LNCaP clone FGC (cell line): ENCODE measurements around the gene VSIG10L2.

Experiments used
- DNase-seq: peaks from one replicate; pipeline ENCODE4 v3.0.0-alpha.2; 2011; ENCODE audit warnings: low read depth
- H3K4me3 ChIP-seq: 2 replicates; pipeline ENCODE4 v1.5.1; 2011; ENCODE audit warnings: mild to moderate bottlenecking, low read depth, low read length, control low read depth
- CTCF ChIP-seq: IDR thresholded peaks from 2 replicates; pipeline ENCODE4 v1.5.1; 2012; ENCODE audit warnings: mild to moderate bottlenecking; ENCODE audit not compliant: control insufficient read depth, insufficient read depth; ENCODE audit errors: extremely low read depth

VSIG10L2 gene

DNA sequence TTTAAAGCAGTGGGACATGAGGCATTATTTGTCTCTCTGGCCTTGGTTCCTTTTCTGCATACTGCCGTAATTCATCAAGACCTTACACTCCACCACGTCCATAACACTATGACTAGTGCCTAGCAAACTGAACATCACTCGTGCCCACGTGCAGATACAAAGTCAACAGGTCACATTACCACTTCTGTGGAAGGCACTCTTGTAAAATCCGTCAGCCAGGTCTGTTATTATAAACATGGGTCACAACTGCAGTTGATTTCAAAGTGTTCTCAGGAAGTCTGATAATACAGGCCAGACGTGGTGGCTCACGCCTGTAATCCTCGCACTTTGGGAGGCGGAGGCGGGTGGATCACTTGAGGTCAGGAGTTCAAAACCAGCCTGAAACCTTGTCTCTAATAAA is 14.1 kb downstream of the VSIG10L2 start:
- DNase-seq, result no peak
- H3K4me3 ChIP-seq, result no peak overlapping the region
- no peak for TF ChIP-seq CTCF

GRCh38 chr11:125960771-125961170 is 14.9 kb downstream of the VSIG10L2 start:
- no peak for DNase-seq

DNA sequence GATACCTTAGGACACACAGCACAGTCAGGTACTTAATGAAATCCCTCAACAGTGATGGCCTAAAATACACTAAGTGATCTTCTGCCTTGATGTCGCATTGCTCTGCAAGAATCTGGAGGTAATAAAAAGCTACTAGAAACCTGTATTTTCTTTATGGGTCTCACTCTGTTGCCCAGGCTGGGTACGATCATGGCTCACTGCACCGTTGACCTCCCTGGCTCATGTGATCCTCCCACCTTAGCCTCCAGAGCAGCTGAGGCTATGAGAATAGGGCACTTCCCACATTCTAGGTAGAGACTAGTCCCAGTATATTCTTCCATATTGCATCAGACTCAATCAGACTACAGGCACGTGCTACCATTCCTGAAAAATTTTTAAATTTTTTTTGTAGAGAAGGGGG is 21.7 kb downstream of the VSIG10L2 start:
- DNase-seq, result no peak
- H3K4me3 ChIP-seq, result no peak overlapping the region
- no peak for TF ChIP-seq CTCF

More at GRCh38 chr11:125960771-125961170, 14.9 kb downstream of the VSIG10L2 start:
- TF ChIP-seq CTCF, result no peak
- H3K4me3 ChIP-seq, result no peak overlapping the region

GRCh38 chr11:125968354-125968753 is 22.5 kb downstream of the VSIG10L2 start:
- TF ChIP-seq CTCF, result no peak
- no peak for DNase-seq
- no peak overlapping the region for H3K4me3 ChIP-seq

DNA sequence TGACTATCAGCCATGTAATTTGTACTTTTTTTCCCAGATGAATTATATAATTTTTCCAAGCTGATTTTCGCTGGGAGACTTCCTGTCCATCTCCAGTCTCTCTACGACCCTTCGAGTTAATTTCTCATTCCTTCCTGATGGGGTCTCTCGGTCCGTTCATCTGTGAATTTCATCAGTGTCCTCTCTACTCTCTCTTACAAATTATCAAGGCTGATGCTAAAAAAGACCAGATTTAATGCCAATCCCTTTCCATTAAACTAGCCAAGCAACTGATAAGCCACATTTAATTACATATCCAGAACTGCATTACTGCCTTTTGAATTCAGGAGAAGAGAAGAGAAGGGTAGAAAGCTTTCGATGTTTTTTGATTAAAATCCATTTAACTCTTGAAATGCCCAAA is 25.8 kb downstream of the VSIG10L2 start:
- no peak for DNase-seq

DNA sequence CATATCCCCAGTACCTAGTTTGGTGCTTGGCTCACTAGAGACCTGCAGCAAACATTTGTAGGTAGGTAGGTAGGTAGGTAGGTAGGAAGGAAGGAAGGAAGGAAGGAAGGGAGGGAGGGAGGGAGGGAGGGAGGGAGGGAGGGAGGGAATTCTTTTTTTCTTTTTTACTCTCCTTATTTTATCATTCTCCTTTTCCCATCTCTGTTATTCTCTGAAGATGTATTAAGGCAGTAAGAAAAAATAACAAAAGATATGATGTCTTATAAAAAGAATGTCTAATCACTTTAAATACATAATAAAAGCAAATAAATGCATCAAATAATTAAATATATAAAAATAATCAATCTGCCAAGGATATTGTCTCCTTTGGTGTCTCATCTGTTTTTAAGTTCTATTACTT is 28.4 kb downstream of the VSIG10L2 start:
- H3K4me3 ChIP-seq, result no peak overlapping the region
- DNase-seq, result no peak
- TF ChIP-seq CTCF, result no peak

More for the DNA sequence above, 25.8 kb downstream of the VSIG10L2 start:
- H3K4me3 ChIP-seq, result no peak overlapping the region
- no peak for TF ChIP-seq CTCF

DNA sequence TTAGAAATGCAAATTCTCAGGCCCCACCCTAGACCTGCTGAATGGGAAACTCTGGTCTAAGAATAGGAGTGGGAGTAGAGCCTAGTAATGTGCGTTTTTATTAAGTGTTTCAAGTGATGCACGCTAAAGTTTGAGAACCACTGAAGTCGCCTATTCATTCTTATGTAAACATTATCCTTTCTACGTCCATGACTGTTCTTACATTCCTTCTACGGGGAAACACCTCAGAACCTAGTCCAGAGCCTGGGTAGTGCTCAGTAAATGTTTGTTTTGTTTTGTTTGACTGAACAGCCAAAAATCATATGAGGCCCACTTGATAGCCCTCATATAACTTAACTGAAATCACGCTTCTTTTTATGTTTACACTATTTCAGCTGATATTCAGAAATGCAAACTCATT is 29.8 kb downstream of the VSIG10L2 start:
- H3K4me3 ChIP-seq, result no peak overlapping the region
- no peak for DNase-seq
- no peak for TF ChIP-seq CTCF
